Coronary artery (tissue), 2 donors: ENCODE results near the gene TAPBPL.
A peak's percentile ranks its signal among the peaks of the same experiment; 100 is the strongest.
"Not testable (repeated sequence)": the region's sequence is repeated elsewhere in the genome, so short reads cannot be mapped to it uniquely, and the experiment has no call there.

Experiments
- DNase-seq: peaks from one replicate; pipeline ENCODE4 v3.0.0-alpha.2; 2017; ENCODE audit warnings: low spot score
- H3K27ac ChIP-seq, 2 donors: fragments of 200-600 bp; sonication (generic); one replicate each; pipeline ENCODE4 v1.5.1; 2016 to 2019
- H3K4me3 ChIP-seq: fragments of 200-600 bp; sonication (generic); 2 replicates; pipeline ENCODE4 v1.5.1; 2016; ENCODE audit warnings: mild to moderate bottlenecking, moderate library complexity
- TF ChIP-seq, protein P1 (sequence below): fragments of 200-600 bp; sonication (generic); IDR thresholded peaks from one replicate; pipeline ENCODE4 v1.5.1; 2019; ENCODE audit warnings: antibody characterized with exemption

TAPBPL gene

GRCh38 chr12:6464531-6464930 lies 12.7 kb downstream of the TAPBPL start:
- H3K27ac ChIP-seq, result no peak overlapping the region
- TF ChIP-seq, protein P1, sequence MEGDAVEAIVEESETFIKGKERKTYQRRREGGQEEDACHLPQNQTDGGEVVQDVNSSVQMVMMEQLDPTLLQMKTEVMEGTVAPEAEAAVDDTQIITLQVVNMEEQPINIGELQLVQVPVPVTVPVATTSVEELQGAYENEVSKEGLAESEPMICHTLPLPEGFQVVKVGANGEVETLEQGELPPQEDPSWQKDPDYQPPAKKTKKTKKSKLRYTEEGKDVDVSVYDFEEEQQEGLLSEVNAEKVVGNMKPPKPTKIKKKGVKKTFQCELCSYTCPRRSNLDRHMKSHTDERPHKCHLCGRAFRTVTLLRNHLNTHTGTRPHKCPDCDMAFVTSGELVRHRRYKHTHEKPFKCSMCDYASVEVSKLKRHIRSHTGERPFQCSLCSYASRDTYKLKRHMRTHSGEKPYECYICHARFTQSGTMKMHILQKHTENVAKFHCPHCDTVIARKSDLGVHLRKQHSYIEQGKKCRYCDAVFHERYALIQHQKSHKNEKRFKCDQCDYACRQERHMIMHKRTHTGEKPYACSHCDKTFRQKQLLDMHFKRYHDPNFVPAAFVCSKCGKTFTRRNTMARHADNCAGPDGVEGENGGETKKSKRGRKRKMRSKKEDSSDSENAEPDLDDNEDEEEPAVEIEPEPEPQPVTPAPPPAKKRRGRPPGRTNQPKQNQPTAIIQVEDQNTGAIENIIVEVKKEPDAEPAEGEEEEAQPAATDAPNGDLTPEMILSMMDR, result no peak
- DNase-seq, result no peak
- H3K4me3 ChIP-seq, result no peak overlapping the region

GRCh38 chr12:6465467-6466183 lies 13.8 kb downstream of the TAPBPL start:
- TF ChIP-seq, protein P1, result peak; percentile 72
- no peak for DNase-seq
- Histone ChIP-seq H3K4me3 (no peak overlapping the region), H3K27ac (no peak overlapping the region)

GRCh38 chr12:6466184-6466573 lies 14.3 kb downstream of the TAPBPL start:
- H3K4me3 ChIP-seq, result no peak overlapping the region
- H3K27ac ChIP-seq, result no peak overlapping the region
- TF ChIP-seq, protein P1, result no peak
- DNase-seq, result no peak

- not testable (repeated sequence) for DNase-seq, H3K27ac ChIP-seq, H3K4me3 ChIP-seq
Measured at GRCh38 chr12:6466751-6467150, 14.9 kb downstream of the TAPBPL start.

GRCh38 chr12:6467571-6468282 lies 15.9 kb downstream of the TAPBPL start:
- not testable (repeated sequence) for H3K27ac ChIP-seq, DNase-seq, H3K4me3 ChIP-seq

DNA sequence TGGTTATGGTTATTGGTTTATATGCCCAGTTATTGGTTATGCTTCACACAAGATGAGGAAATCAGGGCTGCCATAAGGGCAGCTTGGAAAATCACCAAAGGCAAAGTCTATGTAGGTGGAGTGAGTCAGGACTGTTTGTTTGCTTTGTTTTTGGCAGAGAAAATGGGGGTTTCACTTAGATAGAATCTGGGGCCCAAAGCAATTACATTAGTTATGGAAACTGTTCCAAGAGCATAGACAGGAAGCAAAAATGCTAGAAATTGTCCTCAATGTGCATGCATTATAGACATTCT lies 16.4 kb downstream of the TAPBPL start:
- Histone ChIP-seq H3K27ac (no peak overlapping the region), H3K4me3 (no peak overlapping the region)
- TF ChIP-seq, protein P1, result no peak
- DNase-seq, result no peak

GRCh38 chr12:6469092-6469491 lies 17.2 kb downstream of the TAPBPL start:
- TF ChIP-seq, protein P1, result no peak
- Histone ChIP-seq H3K27ac (no peak overlapping the region), H3K4me3 (peak overlapping the region; percentile 89)
- no peak for DNase-seq

- no peak for DNase-seq
- peak overlapping the region; percentile 89 for H3K4me3 ChIP-seq
- TF ChIP-seq, protein P1, result no peak
- peak overlapping the region; percentile 65 to 95 for H3K27ac ChIP-seq
Measured at GRCh38 chr12:6469609-6470374, 17.9 kb downstream of the TAPBPL start.
